Activated T-helper 1 cell treated with anti-CD3 and anti-CD28 coated beads, Interleukin-12 subunit alpha, Interleukin-12 subunit beta, Interleukin-2, Interleukin-4 antibody, amounts not matched to agents 30 ng/mL and 10 ng/mL and 1 ng/mL, durations not matched to agents 14 hours and 24 hours and 36 hours (primary cell): ENCODE data around the gene AGL. TPM values are rescaled to one million over a fixed set of nuclear protein-coding genes. Genes with fewer than 3 reads are reported as not detected.

Experiments used
- DNase-seq: peaks from one replicate; pipeline ENCODE4 v3.0.0; 2021; ENCODE audit warnings: low spot score
- H3K27ac Mint-ChIP-seq: one replicate; pipeline ENCODE4 v1.8.0; 2021; ENCODE audit warnings: mild to moderate bottlenecking, mixed read lengths
- H3K27me3 Mint-ChIP-seq: one replicate; pipeline ENCODE4 v1.8.0; 2022; ENCODE audit warnings: mild to moderate bottlenecking, moderate library complexity, mixed read lengths; ENCODE audit not compliant: insufficient read depth
- H3K36me3 Mint-ChIP-seq: one replicate; pipeline ENCODE4 v1.8.0; 2021; ENCODE audit warnings: low read depth, mixed read lengths
- H3K4me1 Mint-ChIP-seq: one replicate; pipeline ENCODE4 v1.8.0; 2021; ENCODE audit warnings: low read depth, mixed read lengths
- H3K4me3 Mint-ChIP-seq: one replicate; pipeline ENCODE4 v1.8.0; 2021; ENCODE audit warnings: mild to moderate bottlenecking, moderate library complexity, mixed read lengths
- H3K9me3 Mint-ChIP-seq: one replicate; pipeline ENCODE4 v1.8.0; 2021; ENCODE audit warnings: mixed read lengths
- intact Hi-C: fragments of 100-400 bp; cut with micrococcal nuclease; formaldehyde crosslinking; loops from one replicate; pipeline ENCODE4 v1.15.1; 2024
- total RNA-seq: library from RNA; stranded (reverse); gene quantifications from 2 replicates; pipeline ENCODE4 v1.2.3, GENCODE V29; 2022

AGL gene
- 10.7 and 10.8 TPM in 2 replicates for total RNA-seq

DNA sequence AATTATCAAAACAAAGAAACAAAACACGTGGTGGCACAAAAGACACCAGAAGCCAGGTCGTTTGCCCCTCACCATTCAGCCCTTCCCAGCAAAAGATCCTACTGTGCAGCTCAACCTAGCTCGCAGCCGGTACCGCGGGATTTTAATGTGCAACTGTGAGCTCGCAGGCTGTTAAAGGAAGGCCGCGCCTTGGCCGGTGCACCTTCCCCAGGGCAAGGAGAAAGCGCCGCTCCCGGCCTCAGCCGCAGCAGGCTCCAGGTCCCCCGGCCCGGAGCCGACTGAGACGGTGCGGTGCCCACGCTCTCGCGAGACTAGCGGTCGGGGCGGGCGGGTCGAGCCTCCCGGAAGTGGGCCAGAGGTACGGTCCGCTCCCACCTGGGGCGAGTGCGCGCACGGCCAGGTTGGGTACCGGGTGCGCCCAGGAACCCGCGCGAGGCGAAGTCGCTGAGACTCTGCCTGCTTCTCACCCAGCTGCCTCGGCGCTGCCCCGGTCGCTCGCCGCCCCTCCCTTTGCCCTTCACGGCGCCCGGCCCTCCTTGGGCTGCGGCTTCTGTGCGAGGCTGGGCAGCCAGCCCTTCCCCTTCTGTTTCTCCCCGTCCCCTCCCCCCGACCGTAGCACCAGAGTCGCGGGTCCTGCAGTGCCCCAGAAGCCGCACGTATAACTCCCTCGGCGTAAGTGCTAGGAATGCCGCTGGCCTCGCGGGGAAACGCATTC is at the start of gene AGL:
TSS of gene AGL (plus strand) at position 618 of the 715 bp plus-strand sequence. CDS start 682 bp downstream, outside the sequence.
- Mint-ChIP-seq H3K27ac (peak within 1 kb of the TSS; percentile 86), H3K27me3 (peaks cover 6% of the 10 kb centered on the region), H3K36me3 (peaks cover 7% of the 10 kb centered on the region), H3K4me3 (peak within 1 kb of the TSS; percentile 92), H3K9me3 (no peaks in the 10 kb centered on the region), H3K4me1 (peaks cover 17% of the 10 kb centered on the region)
- intact Hi-C loops: loop anchor here (1.0 to 10.0 kb wide), 5 partner anchors 42 to 395 kb away; partner anchors contain the start of genes DBT, SLC35A3 and TRMT13
- peak; percentile 80 for DNase-seq

GRCh38 chr1:99801584-99801983 is 48.6 kb upstream of the AGL start:
- H3K4me3 Mint-ChIP-seq: no peak overlapping the region
- no peaks in the 10 kb centered on the region for H3K4me1 Mint-ChIP-seq
- H3K36me3 Mint-ChIP-seq: no peaks in the 10 kb centered on the region
- intact Hi-C loops: loop anchor here (10.0 kb wide), 1 partner anchor 743 kb away; no protein-coding TSS in a partner anchor
- H3K27me3 Mint-ChIP-seq: peaks cover 38% of the 10 kb centered on the region
- no peaks in the 10 kb centered on the region for H3K9me3 Mint-ChIP-seq
- DNase-seq: no peak
- H3K27ac Mint-ChIP-seq: no peak overlapping the region

GRCh38 chr1:99806882-99807281 is 43.3 kb upstream of the AGL start:
- intact Hi-C loops: loop anchor here (5.0 to 10.0 kb wide), 2 partner anchors 440 to 738 kb away; partner anchors contain the start of gene DBT
- peaks cover 17% of the 10 kb centered on the region for H3K4me1 Mint-ChIP-seq
- H3K27me3 Mint-ChIP-seq: peaks cover 12% of the 10 kb centered on the region
- H3K4me3 Mint-ChIP-seq: no peak overlapping the region
- no peaks in the 10 kb centered on the region for H3K9me3 Mint-ChIP-seq
- DNase-seq: no peak
- H3K36me3 Mint-ChIP-seq: no peaks in the 10 kb centered on the region
- H3K27ac Mint-ChIP-seq: no peak overlapping the region

- no peaks in the 10 kb centered on the region for H3K36me3 Mint-ChIP-seq
- intact Hi-C loops: loop anchor here (1.0 to 10.0 kb wide), 11 partner anchors 42 to 1060 kb away; partner anchors contain the start of genes AGL, CDC14A, DBT and RTCA
- peak; percentile 29 for DNase-seq
These were observed 41.6 kb upstream of the AGL start for GRCh38 chr1:99808391-99809115.

DNA sequence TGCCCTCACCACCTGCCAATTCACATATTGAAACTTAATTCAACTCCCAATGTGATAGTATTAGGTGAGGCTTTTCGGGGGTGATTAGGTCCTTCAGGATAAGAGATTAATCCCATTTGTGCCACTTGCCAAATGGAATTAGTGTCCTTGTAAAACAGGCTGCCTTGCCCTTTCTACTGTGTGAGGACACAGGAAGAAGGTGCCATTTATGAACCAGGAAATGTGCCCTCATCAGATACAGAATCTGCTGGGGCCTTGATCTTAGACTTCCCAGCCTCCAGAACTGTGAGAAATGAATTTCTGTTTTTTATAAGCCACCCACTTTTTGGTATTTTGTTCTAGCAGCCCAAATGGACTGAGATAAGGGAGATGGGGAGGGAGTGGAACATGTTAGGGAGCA is 39.1 kb upstream of the AGL start:
- H3K9me3 Mint-ChIP-seq: no peaks in the 10 kb centered on the region
- peaks cover 11% of the 10 kb centered on the region for H3K27me3 Mint-ChIP-seq
- no peak for DNase-seq
- no peak overlapping the region for H3K4me3 Mint-ChIP-seq
- no peaks in the 10 kb centered on the region for H3K36me3 Mint-ChIP-seq
- H3K4me1 Mint-ChIP-seq: peaks cover 17% of the 10 kb centered on the region
- intact Hi-C loops: no loop called here
- no peak overlapping the region for H3K27ac Mint-ChIP-seq

More at GRCh38 chr1:99808391-99809115, 41.6 kb upstream of the AGL start:
- Mint-ChIP-seq H3K27me3 (peaks cover 13% of the 10 kb centered on the region), H3K9me3 (no peaks in the 10 kb centered on the region), H3K4me1 (peaks cover 17% of the 10 kb centered on the region), H3K4me3 (no peak overlapping the region), H3K27ac (peak overlapping the region; percentile 15)

GRCh38 chr1:99811747-99812146 is 38.4 kb upstream of the AGL start:
- no peaks in the 10 kb centered on the region for H3K9me3 Mint-ChIP-seq
- no peak overlapping the region for H3K4me3 Mint-ChIP-seq
- H3K27ac Mint-ChIP-seq: no peak overlapping the region
- DNase-seq: no peak
- intact Hi-C loops: no loop called here
- peaks cover 17% of the 10 kb centered on the region for H3K4me1 Mint-ChIP-seq
- no peaks in the 10 kb centered on the region for H3K36me3 Mint-ChIP-seq
- peaks cover 12% of the 10 kb centered on the region for H3K27me3 Mint-ChIP-seq

GRCh38 chr1:99814373-99814900 is 35.7 kb upstream of the AGL start:
- no peak for DNase-seq
- H3K36me3 Mint-ChIP-seq: no peaks in the 10 kb centered on the region
- peaks cover 6% of the 10 kb centered on the region for H3K27me3 Mint-ChIP-seq
- no peak overlapping the region for H3K4me3 Mint-ChIP-seq
- peaks cover 5% of the 10 kb centered on the region for H3K4me1 Mint-ChIP-seq
- no peak overlapping the region for H3K27ac Mint-ChIP-seq
- H3K9me3 Mint-ChIP-seq: no peaks in the 10 kb centered on the region
- intact Hi-C loops: no loop called here

GRCh38 chr1:99816656-99817055 is 33.5 kb upstream of the AGL start:
- no peak for DNase-seq
- Mint-ChIP-seq H3K36me3 (no peaks in the 10 kb centered on the region), H3K9me3 (no peaks in the 10 kb centered on the region), H3K4me3 (no peak overlapping the region), H3K4me1 (peaks cover 16% of the 10 kb centered on the region), H3K27me3 (peaks cover 6% of the 10 kb centered on the region), H3K27ac (no peak overlapping the region)
- intact Hi-C loops: no loop called here

DNA sequence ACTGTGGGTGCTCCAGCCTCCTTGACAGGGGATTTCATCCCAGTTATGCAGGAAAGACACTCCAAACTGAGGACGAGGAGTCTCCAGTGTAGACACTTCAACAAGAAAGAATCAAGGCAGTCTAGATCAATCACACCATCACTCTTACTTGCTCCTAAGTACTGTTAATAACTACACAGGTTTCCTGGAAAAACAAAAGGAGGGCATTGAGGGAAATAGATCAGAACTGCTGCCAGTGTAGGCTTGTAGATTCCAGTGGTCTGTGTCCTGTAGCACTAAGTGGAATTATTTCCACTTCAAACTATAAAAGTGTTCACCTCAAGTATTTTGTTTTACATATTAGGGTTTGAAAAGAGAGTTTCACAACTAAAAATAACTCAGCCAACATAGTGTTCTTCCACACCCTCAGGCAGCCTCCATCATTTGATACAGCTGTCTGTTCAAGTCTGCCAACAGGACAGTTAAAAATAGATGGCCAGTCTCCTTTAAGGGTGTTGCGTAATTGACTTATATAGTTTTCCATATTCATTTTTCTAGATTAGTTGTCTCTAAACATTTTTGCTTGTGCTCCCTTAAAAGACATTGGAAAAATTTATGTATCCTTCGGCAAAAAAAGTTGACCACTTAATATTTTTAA is 32.0 kb upstream of the AGL start:
- Mint-ChIP-seq H3K4me3 (no peak overlapping the region), H3K27me3 (peaks cover 4% of the 10 kb centered on the region), H3K9me3 (no peaks in the 10 kb centered on the region), H3K27ac (no peak overlapping the region), H3K4me1 (peaks cover 22% of the 10 kb centered on the region), H3K36me3 (no peaks in the 10 kb centered on the region)
- no peak for DNase-seq
- intact Hi-C loops: no loop called here

- H3K4me1 Mint-ChIP-seq: peaks cover 22% of the 10 kb centered on the region
- peaks cover 4% of the 10 kb centered on the region for H3K27me3 Mint-ChIP-seq
- intact Hi-C loops: no loop called here
- H3K9me3 Mint-ChIP-seq: no peaks in the 10 kb centered on the region
- DNase-seq: peak; percentile 5
- no peak overlapping the region for H3K27ac Mint-ChIP-seq
- H3K4me3 Mint-ChIP-seq: peak overlapping the region; percentile 4
- no peaks in the 10 kb centered on the region for H3K36me3 Mint-ChIP-seq
These were observed 29.6 kb upstream of the AGL start for GRCh38 chr1:99820546-99820945.

DNA sequence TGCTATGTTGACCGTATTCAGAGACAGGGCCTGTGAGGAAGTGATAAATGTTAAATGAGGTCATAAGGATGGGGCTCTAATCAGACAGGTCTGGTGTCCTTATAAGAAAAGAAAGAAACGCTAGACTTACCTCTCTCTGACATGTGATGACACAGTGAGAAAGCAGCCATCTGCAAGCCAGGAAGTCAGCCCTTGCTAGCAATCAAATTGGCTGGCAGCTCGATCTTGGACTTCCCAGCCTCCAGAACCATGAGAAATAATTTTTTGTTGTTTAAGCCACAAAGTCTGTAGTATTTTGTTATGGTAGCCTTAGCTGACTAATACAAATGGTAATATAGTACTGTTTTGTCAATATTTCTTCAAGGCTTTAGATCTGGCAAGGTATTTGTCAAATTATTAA is 25.1 kb upstream of the AGL start:
- no peak for DNase-seq
- intact Hi-C loops: no loop called here
- Mint-ChIP-seq H3K36me3 (no peaks in the 10 kb centered on the region), H3K27ac (no peak overlapping the region), H3K4me3 (no peak overlapping the region), H3K4me1 (peaks cover 17% of the 10 kb centered on the region), H3K27me3 (peaks cover 4% of the 10 kb centered on the region), H3K9me3 (no peaks in the 10 kb centered on the region)

- no peaks in the 10 kb centered on the region for H3K9me3 Mint-ChIP-seq
- DNase-seq: no peak
- no peaks in the 10 kb centered on the region for H3K36me3 Mint-ChIP-seq
- no peak overlapping the region for H3K4me3 Mint-ChIP-seq
- intact Hi-C loops: no loop called here
- peaks cover 4% of the 10 kb centered on the region for H3K27me3 Mint-ChIP-seq
- peaks cover 11% of the 10 kb centered on the region for H3K4me1 Mint-ChIP-seq
- no peak overlapping the region for H3K27ac Mint-ChIP-seq
These were observed 24.5 kb upstream of the AGL start for GRCh38 chr1:99825702-99826101.
